Measurements from ENCODE around the gene TRIM46.
"Not testable (repeated sequence)": the region's sequence is repeated elsewhere in the genome, so short reads cannot be mapped to it uniquely, and the experiment has no call there.

GRCh38 chr1:155231302-155231701 is 57.7 kb downstream of the TRIM46 start:
- not testable (repeated sequence) for TF ChIP-seq CTCF, POLR2A, POLR2AphosphoS5 (IDR thresholded peaks at IDR 0.05)

Measured in prostate gland (tissue), 2 donors.